Measurements from ENCODE around the gene DHRS4L2.

- TF ChIP-seq CTCF (IDR thresholded peaks at IDR 0.05 in 2 of 3, conservative IDR thresholded peaks at IDR 0.05 in 1 of 3; ENCODE audit: control insufficient read depth in 2 of 3, extremely low read depth in 1 of 3, insufficient read depth in 1 of 3, low read depth in 3 of 3, low read length in 3 of 3) (no peak), ATF2 (IDR thresholded peaks at IDR 0.05; ENCODE audit: low read length) (no peak), POLR2A (IDR thresholded peaks at IDR 0.05; ENCODE audit: low read depth, low read length) (no peak), EZH2 (IDR thresholded peaks at IDR 0.05; ENCODE audit: borderline replicate concordance, control insufficient read depth, low read depth, low read length) (no peak), ZNF592 (IDR thresholded peaks at IDR 0.05) (no peak), ELK1 (IDR thresholded peaks at IDR 0.05; ENCODE audit: low read depth, low read length) (no peak), POLR2AphosphoS5 (IDR thresholded peaks at IDR 0.05; ENCODE audit: low read length) (no peak), SRF (IDR thresholded peaks at IDR 0.05; ENCODE audit: low read depth in 2 of 2, low read length in 2 of 2) (no peak), RAD51 (IDR thresholded peaks at IDR 0.05) (no peak)
Measured at GRCh38 chr14:24053548-24054323, 65.0 kb downstream of the DHRS4L2 start.
